GM21737 (cell line): Measurements from ENCODE around the gene CUX1.
"Not testable (repeated sequence)": the region's sequence is repeated elsewhere in the genome, so short reads cannot be mapped to it uniquely, and the experiment has no call there.

ENCODE experiments used
- ATAC-seq: cut with Tn5 transposase; IDR thresholded peaks from one replicate; pipeline ENCODE4 v1.9.1; 2021; ENCODE audit warnings: mild to moderate bottlenecking, moderate library complexity; ENCODE audit not compliant: unreplicated experiment

Gene CUX1

DNA sequence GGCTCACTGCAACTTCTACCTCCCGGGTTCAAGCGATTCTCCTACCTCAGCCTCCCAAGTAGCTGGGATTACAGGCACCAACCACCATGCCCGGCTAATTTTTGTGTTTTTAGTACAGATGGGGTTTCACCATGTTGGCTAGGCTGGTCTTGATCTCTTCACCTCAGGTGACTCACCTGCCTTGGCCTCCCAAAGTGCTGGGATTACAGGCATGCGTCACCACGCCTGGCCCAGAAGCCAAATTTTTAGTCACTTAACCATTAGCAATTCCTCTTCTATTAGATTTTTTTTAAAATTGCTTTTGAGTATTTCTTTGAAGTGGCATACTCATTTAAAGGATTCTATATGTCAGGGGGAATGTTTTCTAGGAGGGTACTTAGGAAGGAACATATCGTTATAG is 112.5 kb downstream of the CUX1 start:
- not testable (repeated sequence) for ATAC-seq

- ATAC-seq, result no peak
These were observed 114.7 kb downstream of the CUX1 start for GRCh38 chr7:101932083-101932482.

DNA sequence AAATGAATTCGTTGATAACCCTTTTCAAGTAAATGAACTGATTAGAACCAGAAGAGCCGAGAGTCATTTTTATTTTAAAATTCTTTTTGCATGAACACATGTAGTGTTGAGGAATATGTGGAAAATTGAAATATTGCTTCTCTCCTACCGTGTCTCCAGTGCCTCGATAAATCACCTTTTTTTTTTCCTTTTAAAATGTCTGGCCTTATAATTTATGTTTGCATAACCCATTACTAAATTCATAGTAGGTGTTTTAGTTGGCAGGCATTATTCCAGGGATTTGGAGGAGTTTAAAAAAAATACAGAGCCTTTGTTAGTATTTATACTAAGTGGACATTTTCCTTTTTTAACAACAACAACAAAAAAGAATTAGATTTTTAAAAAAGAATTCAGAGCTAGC is 115.6 kb downstream of the CUX1 start:
- ATAC-seq, result no peak

DNA sequence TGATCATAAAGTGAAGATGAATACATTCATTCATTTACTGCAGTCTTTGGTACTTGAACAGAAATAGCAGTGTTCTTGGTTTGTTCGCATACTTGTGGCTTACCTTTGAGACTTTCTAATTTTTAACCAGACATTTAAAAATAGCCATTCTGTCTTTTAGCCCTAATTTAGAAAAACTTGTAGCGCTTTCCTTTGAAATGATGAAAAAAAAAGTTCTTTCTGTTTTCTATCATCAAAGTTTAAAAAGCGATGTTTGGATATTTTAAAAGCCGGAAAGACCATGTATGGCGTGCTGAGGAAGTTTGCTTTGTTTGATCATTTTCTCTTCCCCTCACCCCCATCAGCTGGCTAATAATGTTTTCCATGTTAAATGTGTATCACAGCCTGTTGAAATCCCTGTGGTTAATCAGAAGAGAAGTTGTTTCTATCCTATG is 116.3 kb downstream of the CUX1 start:
- no peak for ATAC-seq

- ATAC-seq, result no peak
These were observed 117.2 kb downstream of the CUX1 start for GRCh38 chr7:101934618-101935017.

DNA sequence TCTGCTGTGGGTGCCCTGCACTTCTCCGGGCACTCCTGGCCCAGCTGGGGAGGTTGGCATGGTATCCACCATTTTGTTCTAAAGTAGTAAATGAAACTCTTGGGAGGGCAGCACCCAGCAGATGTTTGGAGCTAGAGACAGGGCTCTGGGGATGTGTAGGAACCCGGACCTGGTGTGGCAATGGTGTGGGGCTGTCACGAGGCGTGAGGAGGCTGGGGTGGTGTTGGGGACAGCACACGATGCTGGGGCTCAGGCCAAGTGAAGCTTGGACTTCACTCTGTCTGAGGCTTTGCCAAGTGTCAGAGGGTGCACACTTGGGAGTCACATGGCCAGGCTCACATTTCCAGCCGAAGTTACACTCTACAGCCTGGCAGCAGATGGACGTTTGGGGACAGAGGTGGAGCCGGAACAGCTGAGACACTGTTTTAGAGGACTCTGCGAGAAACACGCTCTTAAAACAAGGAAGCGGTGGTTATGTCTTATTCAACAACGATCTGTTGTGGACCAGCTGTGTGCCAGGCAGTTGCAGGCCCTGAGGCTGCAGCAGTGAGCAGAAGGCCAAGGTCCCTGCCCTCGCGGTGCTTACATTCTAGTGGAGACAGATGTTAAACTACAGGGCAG is 118.2 kb downstream of the CUX1 start:
- ATAC-seq, result no peak

DNA sequence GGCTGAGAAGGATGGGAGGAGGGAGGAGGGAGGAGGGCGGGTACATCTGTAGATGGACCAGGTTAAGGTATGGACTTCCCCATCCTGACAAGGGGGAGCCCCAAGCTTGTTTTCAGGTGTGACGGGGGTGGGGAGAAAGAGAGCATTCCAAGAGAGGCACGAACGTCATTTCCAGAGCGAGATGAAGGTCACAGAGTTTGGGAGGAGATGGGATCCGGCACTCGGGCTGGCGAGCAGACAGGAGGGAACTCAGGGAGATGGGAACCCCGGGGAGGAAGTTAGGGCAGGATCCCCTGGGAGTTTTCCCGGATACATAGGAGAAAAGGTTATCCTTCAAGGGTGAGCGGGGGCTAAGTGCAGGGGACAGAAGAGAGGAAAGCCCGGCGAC is 118.8 kb downstream of the CUX1 start:
- ATAC-seq, result no peak

GRCh38 chr7:101936611-101937231 is 119.3 kb downstream of the CUX1 start:
- no peak for ATAC-seq

- no peak for ATAC-seq
These were observed 120.5 kb downstream of the CUX1 start for GRCh38 chr7:101937717-101938514.

GRCh38 chr7:101939136-101939695 is 121.8 kb downstream of the CUX1 start:
- ATAC-seq, result no peak

DNA sequence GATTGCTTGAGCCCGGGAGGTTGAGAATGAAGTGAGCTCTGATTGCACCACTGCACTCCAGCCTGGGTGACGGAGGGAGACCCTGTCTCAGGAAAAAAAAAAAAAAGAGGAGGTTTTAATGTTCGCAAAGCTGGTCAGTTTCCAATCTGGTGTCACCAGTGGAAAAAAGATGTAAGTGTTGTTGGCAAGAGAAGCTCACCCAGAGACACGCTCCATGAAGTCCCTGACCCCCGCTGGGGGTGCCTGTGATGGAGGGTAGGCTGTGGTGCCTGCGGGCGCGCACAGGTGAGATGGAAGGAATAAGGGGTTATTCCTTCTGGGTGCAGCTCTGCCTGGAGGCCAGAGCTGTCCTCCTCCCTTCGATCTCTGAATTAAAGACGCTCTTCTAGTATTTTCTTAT is 122.7 kb downstream of the CUX1 start:
- ATAC-seq, result no peak

DNA sequence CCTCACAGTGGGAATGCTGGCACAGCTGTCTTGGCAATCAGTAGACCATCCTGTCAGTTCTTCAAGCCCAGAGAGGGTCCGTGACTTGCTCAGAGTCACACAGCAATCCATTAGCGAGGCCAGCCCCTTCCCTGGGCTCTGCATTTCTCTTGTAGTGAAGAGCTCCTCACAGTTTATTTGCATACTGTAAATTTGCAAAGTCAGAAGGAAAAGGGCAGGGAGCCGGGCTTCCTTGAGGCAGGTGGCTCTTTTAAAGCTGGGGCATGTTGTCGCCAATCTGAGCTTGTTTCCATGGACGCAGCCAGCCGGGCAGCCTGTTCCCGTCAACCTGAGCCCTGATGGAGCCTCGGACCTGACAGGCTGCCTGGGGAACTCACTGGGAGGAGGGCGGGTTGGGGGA is 123.4 kb downstream of the CUX1 start:
- ATAC-seq, result no peak

GRCh38 chr7:101941481-101942383 is 124.3 kb downstream of the CUX1 start:
- ATAC-seq, result no peak

- ATAC-seq, result no peak
These were observed 125.3 kb downstream of the CUX1 start for GRCh38 chr7:101942603-101943210.

GRCh38 chr7:101943306-101943705 is 125.9 kb downstream of the CUX1 start:
- no peak for ATAC-seq

GRCh38 chr7:101943889-101944600 is 126.6 kb downstream of the CUX1 start:
- ATAC-seq, result no peak

GRCh38 chr7:101944611-101945010 is 127.2 kb downstream of the CUX1 start:
- no peak for ATAC-seq

DNA sequence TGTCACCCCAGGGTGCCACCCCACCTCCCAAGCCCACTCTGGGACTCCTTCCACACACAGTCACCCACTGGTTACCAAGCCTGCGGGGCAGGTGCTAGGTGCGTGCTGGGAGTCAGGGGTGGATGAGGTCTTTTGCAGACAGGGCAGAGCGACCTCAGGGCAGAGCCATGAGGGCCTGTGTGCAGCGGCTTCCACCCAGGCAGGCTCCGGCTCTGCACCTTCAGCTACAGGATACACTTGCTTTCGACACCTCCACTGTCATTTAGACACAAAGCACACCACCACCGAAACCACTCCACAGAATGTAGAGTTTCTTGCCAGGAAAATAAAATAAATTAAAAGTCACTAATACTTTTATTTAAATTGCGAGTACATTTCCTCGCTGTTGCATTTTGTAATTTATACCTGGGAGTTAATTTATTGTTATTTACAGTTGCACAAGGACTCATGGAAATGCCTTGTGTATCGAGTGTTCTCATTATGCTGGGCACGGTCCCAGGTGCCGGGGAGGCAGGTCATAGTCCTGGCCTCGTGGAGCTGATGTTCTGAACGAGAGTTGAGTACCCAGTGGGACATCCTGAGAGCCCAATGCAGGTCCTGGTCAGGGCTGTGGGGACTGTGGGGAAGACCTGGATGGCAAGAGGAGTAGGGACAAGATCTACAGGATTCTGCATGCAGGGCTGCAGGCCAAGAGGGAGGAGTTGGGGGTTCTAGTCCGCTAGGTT is 127.8 kb downstream of the CUX1 start:
- no peak for ATAC-seq

- ATAC-seq, result no peak
These were observed 130.5 kb downstream of the CUX1 start for GRCh38 chr7:101947899-101948298.
